H1 (cell line): Measurements from ENCODE around the gene LCN15. TPM values are rescaled to one million over a fixed set of nuclear protein-coding genes. Genes with fewer than 3 reads are reported as not detected.
"Not testable (repeated sequence)": the region's sequence is repeated elsewhere in the genome, so short reads cannot be mapped to it uniquely, and the experiment has no call there.

Experiments
- CTCF ChIA-PET: fragments of 300-600 bp; sonication (Branson Sonifier 250); formaldehyde crosslinking; loops from one replicate; lab custom pipeline; 2021; ENCODE audit not compliant: partially characterized antibody; lab: Charles Lee
- POLR2A ChIA-PET: fragments of 300-600 bp; sonication (Branson Sonifier 250); formaldehyde crosslinking; loops from one replicate; lab custom pipeline; 2021; ENCODE audit warnings: inconsistent platforms; ENCODE audit not compliant: partially characterized antibody; lab: Charles Lee
- DNase-seq, 2 experiments: peaks; one replicate each; pipeline versions ENCODE4 v3.0.0 to v3.0.0-alpha.2; 2010 to 2022; ENCODE audit warnings: low spot score in 2 of 2, low read depth in 1 of 2, mixed read lengths in 1 of 2
- FAIRE-seq: peaks from 2 replicates; lab custom pipeline; 2011; peaks lifted over from hg19 to GRCh38; lab: Jason Lieb, UNC
- H2AFZ ChIP-seq: 2 replicates; pipeline ENCODE4 v1.8.1; 2012; ENCODE audit warnings: low read length, inconsistent platforms
- H2AK5ac ChIP-seq: 2 replicates; pipeline ENCODE4 v1.6.1; 2013; ENCODE audit warnings: low read depth, low read length
- H2BK120ac ChIP-seq: replicated peaks from 2 replicates; pipeline ENCODE3; 2013; ENCODE audit warnings: low read depth, low read length, inconsistent platforms
- H2BK12ac ChIP-seq: 2 replicates; pipeline ENCODE4 v1.6.1; 2013; ENCODE audit warnings: low read depth, low read length
- H2BK15ac ChIP-seq: 2 replicates; pipeline ENCODE4 v1.6.1; 2013; ENCODE audit warnings: low read length
- H2BK20ac ChIP-seq: 2 replicates; pipeline ENCODE4 v1.6.1; 2013; ENCODE audit warnings: low read length
- H2BK5ac ChIP-seq: 2 replicates; pipeline ENCODE4 v1.6.1; 2013; ENCODE audit warnings: low read depth, low read length
- H3K14ac ChIP-seq: 2 replicates; pipeline ENCODE4 v1.6.1; 2013; ENCODE audit warnings: inconsistent platforms; ENCODE audit not compliant: insufficient read length
- H3K18ac ChIP-seq: 2 replicates; pipeline ENCODE4 v1.6.1; 2013; ENCODE audit warnings: low read length; ENCODE audit errors: extremely low read depth
- H3K23ac ChIP-seq: 2 replicates; pipeline ENCODE4 v1.6.1; 2013; ENCODE audit warnings: inconsistent platforms; ENCODE audit not compliant: insufficient read length
- H3K23me2 ChIP-seq: 2 replicates; pipeline ENCODE4 v1.6.1; 2013; ENCODE audit warnings: low read depth, low read length
- H3K27ac ChIP-seq: 2 replicates; pipeline ENCODE4 v1.6.1; 2011; ENCODE audit warnings: low read depth, low read length, inconsistent platforms
- H3K27me3 ChIP-seq, 4 experiments: replicated peaks in 1 of 4; 1 replicate in 1 of 4; 2 replicates in 3 of 4; pipeline versions ENCODE4 v1.6.1 to v1.8.1; 2011 to 2013; ENCODE audit warnings: low read length in 3 of 4, mild to moderate bottlenecking in 3 of 4, inconsistent platforms in 2 of 4, mixed read lengths in 2 of 4, moderate library complexity in 1 of 4; ENCODE audit not compliant: control insufficient read depth in 3 of 4, insufficient read depth in 3 of 4; ENCODE audit errors: extremely low read depth in 1 of 4
- H3K36me3 ChIP-seq, 4 experiments: 2 replicates each; pipeline versions ENCODE4 v1.6.1 to v1.8.1; 2011 to 2013; ENCODE audit warnings: mild to moderate bottlenecking in 4 of 4, low read length in 3 of 4, moderate library complexity in 2 of 4, control low read depth in 1 of 4, inconsistent platforms in 1 of 4; ENCODE audit not compliant: insufficient read depth in 4 of 4, control insufficient read depth in 2 of 4
- H3K4ac ChIP-seq: replicated peaks from 2 replicates; pipeline ENCODE3; 2013; ENCODE audit warnings: low read length, low read depth, mixed read lengths, inconsistent platforms; ENCODE audit not compliant: insufficient read length
- H3K4me1 ChIP-seq, 4 experiments: replicated peaks in 1 of 4; 1 replicate in 1 of 4; 2 replicates in 3 of 4; pipeline versions ENCODE4 v1.6.1 to v1.8.1; 2011 to 2013; ENCODE audit warnings: low read length in 3 of 4, inconsistent platforms in 2 of 4, mixed read lengths in 1 of 4; ENCODE audit not compliant: insufficient read depth in 4 of 4, control insufficient read depth in 3 of 4
- H3K4me2 ChIP-seq, 2 experiments: 2 replicates each; pipeline versions ENCODE4 v1.6.1 to v1.8.1; 2011 to 2013; ENCODE audit warnings: low read depth in 2 of 2, low read length in 2 of 2, control low read depth in 1 of 2, inconsistent platforms in 1 of 2, mild to moderate bottlenecking in 1 of 2; ENCODE audit not compliant: insufficient read depth in 1 of 2
- H3K4me3 ChIP-seq, 4 experiments: fragments of 200-600, 300-600 bp in 1 of 4; sonication (generic), shearing (Covaris generic), sonication (Bioruptor Twin) in 1 of 4; 2 replicates each; pipeline versions ENCODE4 v1.5.1 to v1.8.1; 2011 to 2016; ENCODE audit warnings: low read length in 4 of 4, low read depth in 3 of 4, control low read depth in 2 of 4, inconsistent platforms in 2 of 4, mild to moderate bottlenecking in 2 of 4, mixed read lengths in 1 of 4, moderate library complexity in 1 of 4; ENCODE audit not compliant: insufficient read depth in 2 of 4; ENCODE audit errors: extremely low read depth in 1 of 4
- H3K56ac ChIP-seq: replicated peaks from 2 replicates; pipeline ENCODE3; 2013; ENCODE audit warnings: low read depth, mild to moderate bottlenecking, mixed read lengths, low read length, inconsistent platforms; ENCODE audit not compliant: insufficient read length
- H3K79me1 ChIP-seq: 2 replicates; pipeline ENCODE4 v1.6.1; 2013; ENCODE audit warnings: low read depth, low read length, control low read depth
- H3K79me2 ChIP-seq, 2 experiments: 2 replicates each; pipeline versions ENCODE4 v1.6.1 to v1.8.1; 2012 to 2013; ENCODE audit warnings: low read length in 2 of 2, mild to moderate bottlenecking in 2 of 2, inconsistent platforms in 1 of 2; ENCODE audit not compliant: insufficient read depth in 2 of 2, control insufficient read depth in 1 of 2
- H3K9ac ChIP-seq, 4 experiments: replicated peaks in 1 of 4; 1 replicate in 1 of 4; 2 replicates in 3 of 4; pipeline versions ENCODE4 v1.6.1 to v1.8.1; 2011 to 2013; ENCODE audit warnings: low read depth in 3 of 4, low read length in 3 of 4, control low read depth in 2 of 4, mild to moderate bottlenecking in 2 of 4, moderate library complexity in 2 of 4, inconsistent platforms in 1 of 4; ENCODE audit errors: extremely low read depth in 1 of 4
- H3K9me3 ChIP-seq, 2 experiments: 2 replicates each; pipeline versions ENCODE4 v1.6.1 to v1.8.1; 2012 to 2013; ENCODE audit warnings: mild to moderate bottlenecking in 2 of 2, moderate library complexity in 2 of 2, control low read depth in 1 of 2, inconsistent platforms in 1 of 2, low read depth in 1 of 2, low read length in 1 of 2, mixed read lengths in 1 of 2; ENCODE audit not compliant: insufficient read depth in 2 of 2
- H4K20me1 ChIP-seq, 2 experiments: replicated peaks in 1 of 2; 2 replicates each; pipeline versions ENCODE3 to v1.8.1; 2011 to 2013; ENCODE audit warnings: inconsistent platforms in 2 of 2, low read length in 2 of 2, mild to moderate bottlenecking in 1 of 2; ENCODE audit not compliant: insufficient read depth in 2 of 2, control insufficient read depth in 1 of 2
- H4K5ac ChIP-seq: 2 replicates; pipeline ENCODE4 v1.6.1; 2013; ENCODE audit warnings: low read length, low read depth, mixed read lengths, inconsistent platforms; ENCODE audit not compliant: insufficient read length
- H4K8ac ChIP-seq: 2 replicates; pipeline ENCODE4 v1.8.0; 2013; ENCODE audit warnings: mild to moderate bottlenecking, moderate library complexity, low read length, inconsistent platforms; ENCODE audit not compliant: insufficient read depth; ENCODE audit errors: extremely low read depth
- H4K91ac ChIP-seq: replicated peaks from 2 replicates; pipeline ENCODE3; 2013; ENCODE audit warnings: low read length, mixed read lengths, inconsistent platforms; ENCODE audit not compliant: insufficient read length
- WGBS, 2 experiments: shearing (Covaris generic) in 1 of 2; methylation state at CpG; one replicate each; pipeline versions ENCODE4 v1.1.6 to v1.1.7; 2013 to 2015; ENCODE audit warnings: low lambda C conversion rate in 2 of 2, mixed read lengths in 2 of 2, inconsistent platforms in 1 of 2, low coverage in 1 of 2, missing lambda C conversion rate in 1 of 2; ENCODE audit not compliant: insufficient replicate concordance in 2 of 2, insufficient coverage in 1 of 2, insufficient read length in 1 of 2; ENCODE audit errors: extremely low coverage in 1 of 2, missing lambda C conversion rate in 1 of 2; 5-methylcytosine and 5-hydroxymethylcytosine counted together
- polyA plus RNA-seq, 7 experiments: library from polyadenylated mRNA; depleted of rRNA in 3 of 7; stranded (reverse) in 5 of 7; unstranded in 2 of 7; fragments of >200 nt in 5 of 7; fragments of 200-250 nt in 2 of 7; gene quantifications; 1 replicate in 5 of 7; 2 replicates in 1 of 7; 4 replicates in 1 of 7; pipeline versions ENCODE4 v1.2.1 to v1.2.3, GENCODE V29; 2011 to 2013; ENCODE audit warnings: missing spikeins in 2 of 7, mixed read lengths in 2 of 7
- total RNA-seq: library from RNA; stranded (reverse); fragmentation: NEBNext Ultra II Directional; extraction: Animal tissue kit (Norgen Biotek cat#: 25700); gene quantifications from 2 replicates; pipeline ENCODE4 v1.2.1, GENCODE V29; 2021

LCN15 gene
- total and polyA plus RNA-seq, 2 of the 8 experiments (the other 6 are each of a cell fraction or from before 2014, with no cell fraction given) = 0.08 to 0.47 TPM

DNA sequence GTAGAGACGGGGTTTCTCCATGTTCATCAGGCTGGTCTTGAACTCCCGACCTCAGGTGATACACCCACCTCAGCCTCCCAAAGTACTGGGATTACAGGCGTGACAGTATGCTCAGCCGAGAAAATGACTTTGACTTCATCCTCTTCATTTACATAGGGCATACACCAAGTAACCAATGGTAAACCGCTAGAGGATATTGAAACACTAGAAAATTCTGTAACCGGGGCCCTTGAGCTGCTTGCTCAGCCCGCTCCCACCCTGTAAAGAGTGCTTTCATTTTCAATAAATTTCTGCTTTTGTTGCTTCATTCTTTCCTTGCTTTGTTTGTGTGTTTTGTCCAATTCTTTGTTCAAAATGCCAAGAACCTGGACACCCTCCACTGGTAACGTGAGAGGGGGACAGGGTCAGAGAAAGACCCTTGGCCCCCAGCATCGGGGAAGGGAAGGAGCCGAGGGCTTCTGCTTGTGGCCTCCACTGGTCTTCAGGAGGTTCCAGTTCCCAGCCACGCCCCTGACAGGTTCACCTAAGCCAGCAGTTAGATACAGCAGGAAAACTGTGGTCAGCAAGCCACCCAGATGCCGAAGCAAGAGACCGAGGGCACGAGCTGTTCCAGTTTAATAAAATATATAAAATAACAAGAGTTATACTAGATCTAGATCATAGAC is 1.6 kb upstream of the LCN15 start:
- H3K36me3 ChIP-seq, H4K5ac ChIP-seq, H3K4me2 ChIP-seq, H2BK120ac ChIP-seq, H3K79me1 ChIP-seq, H4K91ac ChIP-seq, H3K56ac ChIP-seq, FAIRE-seq, DNase-seq, POLR2A ChIA-PET, H3K27me3 ChIP-seq, H3K4ac ChIP-seq, H2AK5ac ChIP-seq, H3K9ac ChIP-seq, H2BK5ac ChIP-seq, H3K23ac ChIP-seq, H3K9me3 ChIP-seq, H3K23me2 ChIP-seq, H2BK12ac ChIP-seq, H4K8ac ChIP-seq, H3K18ac ChIP-seq, H3K4me3 ChIP-seq, H3K27ac ChIP-seq, H4K20me1 ChIP-seq, H2BK15ac ChIP-seq, H2AFZ ChIP-seq, H2BK20ac ChIP-seq, H3K79me2 ChIP-seq, H3K14ac ChIP-seq: not testable (repeated sequence)
- WGBS, 2 experiments = 87% methylated on average over 14 of the region's 14 CpGs; no CpG with 5 or more reads in 1 of the 2 experiments
- CTCF ChIA-PET = interaction anchor here (0.9 to 9.6 kb wide), 11 partner anchors 7 to 208 kb away, joined by 3 to 88 read pairs (median 5); partner anchors contain the start of genes AJM1, CCDC183, LCN10 and LCN8
- peaks cover 0 to 13% (median 6%) of the 10 kb centered on the region in 4 experiments; a peak in 4 of 7 replicates for H3K4me1 ChIP-seq
